Gastroesophageal sphincter (tissue), 3 donors: Measurements from ENCODE around the gene DOCK9.

ENCODE experiments used
- CTCF ChIP-seq, 4 experiments: fragments of 200-600 bp in 2 of 4; fragments of 450-650 bp in 2 of 4; sonication (generic) in 1 of 4; IDR thresholded peaks; one replicate each; pipeline ENCODE4 v1.5.1; 2017 to 2019; ENCODE audit warnings: antibody characterized with exemption in 4 of 4, mild to moderate bottlenecking in 2 of 4, moderate library complexity in 2 of 4
- POLR2AphosphoS5 ChIP-seq: sonication (generic); formaldehyde crosslinking; IDR thresholded peaks from one replicate; pipeline ENCODE4 v1.6.1; 2017; ENCODE audit warnings: antibody characterized with exemption

GRCh38 chr13:99003851-99004471 lies 26.1 kb upstream of the DOCK9 start:
- no peak for TF ChIP-seq CTCF (IDR thresholded peaks at IDR 0.05)
- TF ChIP-seq POLR2AphosphoS5: no peak
